Measurements from ENCODE around the gene DNAJC24.

GRCh38 chr11:31369348-31370329 is at the start of gene DNAJC24, which contains the start of gene DCDC1:
- TF ChIP-seq POLR2A (IDR thresholded peaks at IDR 0.05; ENCODE audit: low read depth, low read length) (peak; percentile 77), POLR2AphosphoS5 (IDR thresholded peaks at IDR 0.05; ENCODE audit: low read depth, low read length) (peak; percentile 81), TAF1 (IDR thresholded peaks at IDR 0.05; ENCODE audit: low read depth, low read length) (peak; percentile 52; the same call in 1 of the 2 replicates)

Measured in GM12891 (cell line).